H9 (cell line): ENCODE results near the gene SH3RF3. TPM values are rescaled to one million over a fixed set of nuclear protein-coding genes. Genes with fewer than 3 reads are reported as not detected.
A peak's percentile ranks its signal among the peaks of the same experiment; 100 is the strongest.

ENCODE experiments used
- DNase-seq: peaks from one replicate; pipeline ENCODE4 v3.0.0-alpha.2; 2017
- H2AFZ ChIP-seq: one replicate; pipeline ENCODE4 v1.6.1; 2013; ENCODE audit warnings: mild to moderate bottlenecking, low read length, control low read depth, moderate library complexity
- H2AK5ac ChIP-seq: 2 replicates; pipeline ENCODE4 v1.6.1; 2013; ENCODE audit warnings: low read length, control low read depth, mixed read lengths; ENCODE audit not compliant: insufficient read length
- H2BK120ac ChIP-seq: one replicate; pipeline ENCODE4 v1.6.1; 2013; ENCODE audit warnings: low read depth, mild to moderate bottlenecking, low read length, control low read depth, inconsistent platforms; ENCODE audit not compliant: poor library complexity, severe bottlenecking
- H2BK12ac ChIP-seq: 2 replicates; pipeline ENCODE4 v1.6.1; 2013; ENCODE audit warnings: low read length, control low read depth, mixed read lengths, low read depth; ENCODE audit not compliant: insufficient read length
- H2BK15ac ChIP-seq: 2 replicates; pipeline ENCODE4 v1.6.1; 2013; ENCODE audit warnings: low read depth, low read length, control low read depth
- H2BK20ac ChIP-seq: one replicate; pipeline ENCODE4 v1.6.1; 2013; ENCODE audit warnings: low read depth, mild to moderate bottlenecking, low read length, control low read depth, inconsistent platforms; ENCODE audit not compliant: poor library complexity, severe bottlenecking
- H2BK5ac ChIP-seq: 2 replicates; pipeline ENCODE4 v1.6.1; 2013; ENCODE audit warnings: low read length, control low read depth, mixed read lengths; ENCODE audit not compliant: insufficient read length
- H3K14ac ChIP-seq: 2 replicates; pipeline ENCODE4 v1.6.1; 2013; ENCODE audit warnings: low read length, control low read depth; ENCODE audit not compliant: insufficient read depth
- H3K18ac ChIP-seq: 2 replicates; pipeline ENCODE4 v1.6.1; 2013; ENCODE audit warnings: low read depth, mild to moderate bottlenecking, mixed read lengths, low read length, control low read depth; ENCODE audit not compliant: insufficient read length
- H3K23ac ChIP-seq: 2 replicates; pipeline ENCODE4 v1.6.1; 2013; ENCODE audit warnings: low read length, control low read depth, mixed read lengths, low read depth; ENCODE audit not compliant: insufficient read length
- H3K23me2 ChIP-seq: 2 replicates; pipeline ENCODE4 v1.6.1; 2013; ENCODE audit warnings: low read depth, mild to moderate bottlenecking, mixed read lengths, low read length, control low read depth; ENCODE audit not compliant: insufficient read length, poor library complexity, severe bottlenecking
- H3K27ac ChIP-seq: 2 replicates; pipeline ENCODE4 v1.5.1; 2013; ENCODE audit warnings: low read length, control low read depth, mixed read lengths, low read depth; ENCODE audit not compliant: insufficient read length
- H3K27me3 ChIP-seq: 2 replicates; pipeline ENCODE4 v1.6.1; 2013; ENCODE audit warnings: low read length, control low read depth, inconsistent platforms; ENCODE audit not compliant: insufficient read depth
- H3K4ac ChIP-seq: 2 replicates; pipeline ENCODE4 v1.6.1; 2013; ENCODE audit warnings: low read depth, mild to moderate bottlenecking, control low read depth, inconsistent platforms, low read length, moderate library complexity
- H3K4me1 ChIP-seq: 2 replicates; pipeline ENCODE4 v1.6.1; 2013; ENCODE audit warnings: low read length, control low read depth, inconsistent platforms; ENCODE audit not compliant: insufficient read depth
- H3K4me2 ChIP-seq: 2 replicates; pipeline ENCODE4 v1.6.1; 2013; ENCODE audit warnings: low read length, control low read depth, mixed read lengths; ENCODE audit not compliant: insufficient read length, insufficient read depth
- H3K56ac ChIP-seq: 2 replicates; pipeline ENCODE4 v1.6.1; 2013; ENCODE audit warnings: low read depth, mild to moderate bottlenecking, mixed read lengths, low read length, control low read depth; ENCODE audit not compliant: insufficient read length
- H3K79me1 ChIP-seq: 2 replicates; pipeline ENCODE4 v1.6.1; 2013; ENCODE audit warnings: low read depth, mild to moderate bottlenecking, moderate library complexity, low read length, control low read depth, inconsistent platforms; ENCODE audit not compliant: insufficient read depth, poor library complexity, severe bottlenecking
- H3K79me2 ChIP-seq: 2 replicates; pipeline ENCODE4 v1.6.1; 2013; ENCODE audit warnings: low read length, control low read depth, inconsistent platforms; ENCODE audit not compliant: insufficient read depth
- H3K9ac ChIP-seq: 2 replicates; pipeline ENCODE4 v1.6.1; 2013; ENCODE audit warnings: low read length, control low read depth, mixed read lengths; ENCODE audit not compliant: insufficient read length; ENCODE audit errors: extremely low read depth
- H3K9me3 ChIP-seq: one replicate; pipeline ENCODE4 v1.6.1; 2013; ENCODE audit warnings: low read depth, low read length, inconsistent platforms; ENCODE audit not compliant: control insufficient read depth
- H3T11ph ChIP-seq: one replicate; pipeline ENCODE4 v1.6.1; 2013; ENCODE audit warnings: mild to moderate bottlenecking, low read length, control low read depth, inconsistent platforms
- H4K20me1 ChIP-seq: one replicate; pipeline ENCODE4 v1.6.1; 2013; ENCODE audit not compliant: control insufficient read depth, insufficient read length, insufficient read depth
- H4K5ac ChIP-seq: 2 replicates; pipeline ENCODE4 v1.6.1; 2013; ENCODE audit warnings: low read depth, mild to moderate bottlenecking, mixed read lengths, low read length, control low read depth; ENCODE audit not compliant: insufficient read length
- H4K8ac ChIP-seq: replicated peaks from 2 replicates; pipeline ENCODE4 v1.6.1; 2013; ENCODE audit warnings: low read length, control low read depth, mixed read lengths, low read depth; ENCODE audit not compliant: insufficient read length
- H4K91ac ChIP-seq: 2 replicates; pipeline ENCODE4 v1.6.1; 2013; ENCODE audit warnings: low read depth, mild to moderate bottlenecking, moderate library complexity, mixed read lengths, low read length, control low read depth; ENCODE audit not compliant: insufficient read length
- H3K27ac Mint-ChIP-seq, 3 experiments: 2 replicates in 2 of 3; 3 replicates in 1 of 3; pipeline ENCODE4 v1.8.0; 2020 to 2021; ENCODE audit warnings: mixed read lengths in 3 of 3, mild to moderate bottlenecking in 1 of 3, moderate library complexity in 1 of 3
- H3K27me3 Mint-ChIP-seq: 2 replicates; pipeline ENCODE4 v1.8.0; 2021; ENCODE audit warnings: low read depth, mild to moderate bottlenecking, moderate library complexity, mixed read lengths
- H3K36me3 Mint-ChIP-seq, 3 experiments: 2 replicates in 2 of 3; 3 replicates in 1 of 3; pipeline ENCODE4 v1.8.0; 2020 to 2021; ENCODE audit warnings: low read depth in 3 of 3, mixed read lengths in 3 of 3; ENCODE audit not compliant: insufficient read depth in 1 of 3
- H3K4me1 Mint-ChIP-seq, 2 experiments: 2 replicates each; pipeline ENCODE4 v1.8.0; 2020; ENCODE audit warnings: mixed read lengths in 2 of 2
- H3K4me3 Mint-ChIP-seq, 2 experiments: 2 replicates in 1 of 2; 3 replicates in 1 of 2; pipeline ENCODE4 v1.8.0; 2020 to 2021; ENCODE audit warnings: mild to moderate bottlenecking in 2 of 2, mixed read lengths in 2 of 2, moderate library complexity in 1 of 2
- H3K9me3 Mint-ChIP-seq, 2 experiments: 2 replicates in 1 of 2; 3 replicates in 1 of 2; pipeline ENCODE4 v1.8.0; 2020; ENCODE audit warnings: mild to moderate bottlenecking in 2 of 2, mixed read lengths in 2 of 2, moderate library complexity in 1 of 2
- CTCF ChIP-seq: fragments of 200-600 bp; sonication (generic); conservative IDR thresholded peaks from 3 replicates; pipeline ENCODE4 v1.8.0; 2021; ENCODE audit warnings: antibody characterized with exemption, mild to moderate bottlenecking
- WGBS: extraction: QIAGEN DNeasy Blood & Tissue Kit; methylation state at CpG from one replicate; pipeline ENCODE4 v1.1.7; 2013; ENCODE audit warnings: missing lambda C conversion rate, low lambda C conversion rate, mixed read lengths; ENCODE audit not compliant: insufficient read length; ENCODE audit errors: extremely low coverage; 5-methylcytosine and 5-hydroxymethylcytosine counted together
- total RNA-seq: library from RNA; stranded (reverse); gene quantifications from 2 replicates; pipeline ENCODE4 v1.2.1, GENCODE V29; 2021

Gene SH3RF3
- total RNA-seq, 1 experiment from 2014 or later, result 0.46 TPM

- no peak overlapping the region for H2BK5ac ChIP-seq
- H3K79me2 ChIP-seq, result no peaks in the 10 kb centered on the region
- H2BK15ac ChIP-seq, result no peak overlapping the region
- H3T11ph ChIP-seq, result no peak overlapping the region
- H3K9me3 ChIP-seq, result no peaks in the 10 kb centered on the region
- H3K4me2 ChIP-seq, result no peak overlapping the region
- TF ChIP-seq CTCF, result no peak
- H3K79me1 ChIP-seq, result no peaks in the 10 kb centered on the region
- H3K56ac ChIP-seq, result no peak overlapping the region
- no peak overlapping the region for H4K91ac ChIP-seq
- no peak overlapping the region for H4K8ac ChIP-seq
- no peak overlapping the region for H2BK12ac ChIP-seq
- no peak overlapping the region for H3K4ac ChIP-seq
- H3K9me3 Mint-ChIP-seq, result no peaks in the 10 kb centered on the region
- peaks cover 0 to 5% of the 10 kb centered on the region in 2 experiments; a peak in 1 of 4 replicates for H3K4me1 Mint-ChIP-seq
- DNase-seq, result peak; percentile 25
- no peak overlapping the region for H3K18ac ChIP-seq
- H3K9ac ChIP-seq, result no peak overlapping the region
- no peak overlapping the region for H3K27ac ChIP-seq
- H2AFZ ChIP-seq, result no peak overlapping the region
- no peak overlapping the region for H2AK5ac ChIP-seq
- H3K4me1 ChIP-seq, result no peaks in the 10 kb centered on the region
- no peaks in the 10 kb centered on the region for H3K27me3 ChIP-seq
- no peak overlapping the region for H4K5ac ChIP-seq
- H3K36me3 Mint-ChIP-seq, result no peaks in the 10 kb centered on the region
- H3K23me2 ChIP-seq, result no peaks in the 10 kb centered on the region
- no peak overlapping the region for H3K4me3 Mint-ChIP-seq
- H3K27ac Mint-ChIP-seq, result no peak overlapping the region
- no peak overlapping the region for H2BK20ac ChIP-seq
- H3K27me3 Mint-ChIP-seq, result peaks cover 4% of the 10 kb centered on the region
- WGBS, result no CpG with 5 or more reads among the region's 10 CpGs
- H3K23ac ChIP-seq, result no peak overlapping the region
- H3K14ac ChIP-seq, result no peak overlapping the region
- H2BK120ac ChIP-seq, result no peak overlapping the region
- H4K20me1 ChIP-seq, result no peaks in the 10 kb centered on the region
These were observed 239.8 kb downstream of the SH3RF3 start for GRCh38 chr2:109368798-109369197.
